Astrocyte (in vitro differentiated cells and primary cell): ENCODE data around the gene NUP93.

Source experiments
- EZH2 ChIP-seq: IDR thresholded peaks from 2 replicates; pipeline ENCODE4 v1.6.1; 2012; ENCODE audit warnings: mild to moderate bottlenecking, low read length, inconsistent platforms; ENCODE audit not compliant: insufficient read depth
- TF ChIP-seq, protein P1 (sequence below): IDR thresholded peaks from 2 replicates; pipeline ENCODE4 v1.5.1; 2011; ENCODE audit warnings: low read depth, mild to moderate bottlenecking, inconsistent platforms, low read length, moderate library complexity; ENCODE audit not compliant: insufficient read depth

DNA sequence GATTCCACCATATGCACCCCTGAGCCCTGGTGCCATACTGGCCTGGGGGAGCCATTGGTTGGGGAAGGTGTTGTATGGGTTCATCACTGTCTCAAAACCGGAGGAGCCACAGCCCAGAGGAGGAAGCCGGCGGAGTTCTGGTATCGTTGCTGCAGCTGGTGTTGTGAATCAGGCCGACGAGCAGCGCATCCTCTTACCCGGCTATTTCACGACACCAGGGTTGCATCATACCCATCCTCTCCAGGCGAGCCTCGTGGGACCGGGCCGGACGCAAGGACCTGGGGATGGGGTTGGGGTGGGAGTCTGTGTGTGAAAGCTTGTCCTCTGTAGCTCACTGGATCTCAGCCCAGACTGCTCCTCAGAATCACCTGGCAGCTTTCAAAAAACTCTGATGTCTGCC, 128.4 kb downstream of the NUP93 start:
- TF ChIP-seq, protein P1, sequence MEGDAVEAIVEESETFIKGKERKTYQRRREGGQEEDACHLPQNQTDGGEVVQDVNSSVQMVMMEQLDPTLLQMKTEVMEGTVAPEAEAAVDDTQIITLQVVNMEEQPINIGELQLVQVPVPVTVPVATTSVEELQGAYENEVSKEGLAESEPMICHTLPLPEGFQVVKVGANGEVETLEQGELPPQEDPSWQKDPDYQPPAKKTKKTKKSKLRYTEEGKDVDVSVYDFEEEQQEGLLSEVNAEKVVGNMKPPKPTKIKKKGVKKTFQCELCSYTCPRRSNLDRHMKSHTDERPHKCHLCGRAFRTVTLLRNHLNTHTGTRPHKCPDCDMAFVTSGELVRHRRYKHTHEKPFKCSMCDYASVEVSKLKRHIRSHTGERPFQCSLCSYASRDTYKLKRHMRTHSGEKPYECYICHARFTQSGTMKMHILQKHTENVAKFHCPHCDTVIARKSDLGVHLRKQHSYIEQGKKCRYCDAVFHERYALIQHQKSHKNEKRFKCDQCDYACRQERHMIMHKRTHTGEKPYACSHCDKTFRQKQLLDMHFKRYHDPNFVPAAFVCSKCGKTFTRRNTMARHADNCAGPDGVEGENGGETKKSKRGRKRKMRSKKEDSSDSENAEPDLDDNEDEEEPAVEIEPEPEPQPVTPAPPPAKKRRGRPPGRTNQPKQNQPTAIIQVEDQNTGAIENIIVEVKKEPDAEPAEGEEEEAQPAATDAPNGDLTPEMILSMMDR, result no peak
- TF ChIP-seq EZH2, result no peak
